HepG2 (cell line): ENCODE measurements around the gene OGG1. TPM values are rescaled to one million over a fixed set of nuclear protein-coding genes. Genes with fewer than 3 reads are reported as not detected.

ENCODE experiments used
- ATAC-seq: fragments of 200-7000 bp; cut with Tn5 transposase; 3 replicates; pipeline ENCODE4 v1.9.1; 2020; ENCODE audit warnings: mild to moderate bottlenecking, moderate library complexity
- BruUV-seq: library from RNA; stranded (reverse); fragments of 400-500 nt; replicated peaks from 2 replicates; lab custom pipeline; 2021; lab: Mats Ljungman, UMichigan
- CTCF ChIA-PET: fragments of 300-600 bp; formaldehyde crosslinking; extraction: SDS; loops from one replicate; lab custom pipeline; 2021; ENCODE audit warnings: low total read pairs, inconsistent platforms, low intra/inter-chr PET ratio; lab: Yijun Ruan, JAX
- POLR2A ChIA-PET: fragments of 350-600 bp; sonication (Branson Sonifier 250); formaldehyde crosslinking; loops from one replicate; lab custom pipeline; 2020; ENCODE audit warnings: antibody characterized with exemption, inconsistent platforms; lab: Yijun Ruan, JAX
- DNase-seq: peaks from one replicate; pipeline ENCODE4 v3.0.0-alpha.2; 2015; ENCODE audit warnings: low spot score
- FAIRE-seq: peaks from 3 replicates; lab custom pipeline; 2011; peaks lifted over from hg19 to GRCh38; lab: Jason Lieb, UNC
- H2AFZ ChIP-seq: one replicate; pipeline ENCODE4 v1.6.1; 2011; ENCODE audit warnings: low read length, inconsistent platforms
- H3K27ac ChIP-seq: fragments of 300-600 bp; 3 replicates; pipeline ENCODE4 v1.8.0; 2011; ENCODE audit warnings: mixed run types, mild to moderate bottlenecking, mixed read lengths, low read length, inconsistent platforms; ENCODE audit not compliant: insufficient read depth; ENCODE audit errors: extremely low read length
- H3K27me3 ChIP-seq, 2 experiments: fragments of 200-600 bp in 1 of 2; 2 replicates in 1 of 2; 3 replicates in 1 of 2; pipeline versions ENCODE4 v1.6.0 to v1.8.0; 2011; ENCODE audit warnings: low read length in 2 of 2, mild to moderate bottlenecking in 2 of 2, moderate library complexity in 2 of 2, inconsistent platforms in 1 of 2; ENCODE audit not compliant: insufficient read depth in 2 of 2, control insufficient read depth in 1 of 2
- H3K36me3 ChIP-seq, 2 experiments: fragments of 200-600 bp in 1 of 2; replicated peaks in 1 of 2; 2 replicates in 1 of 2; 3 replicates in 1 of 2; pipeline versions ENCODE4 v1.5.1 to v1.8.0; 2011; ENCODE audit warnings: low read length in 2 of 2, inconsistent platforms in 1 of 2; ENCODE audit not compliant: insufficient read depth in 2 of 2, control insufficient read depth in 1 of 2
- H3K4me1 ChIP-seq: 2 replicates; pipeline ENCODE4 v1.5.1; 2012; ENCODE audit warnings: low read length, inconsistent platforms; ENCODE audit not compliant: insufficient read depth
- H3K4me2 ChIP-seq: 2 replicates; pipeline ENCODE4 v1.6.0; 2011; ENCODE audit warnings: low read depth, low read length, inconsistent platforms
- H3K4me3 ChIP-seq, 3 experiments: fragments of 200-600 bp in 1 of 3; sonication (generic), shearing (Covaris generic) in 1 of 3; replicated peaks in 1 of 3; 2 replicates each; pipeline ENCODE4 v1.5.1; 2011 to 2016; ENCODE audit warnings: low read length in 3 of 3, inconsistent platforms in 2 of 3, low read depth in 2 of 3, mild to moderate bottlenecking in 2 of 3, control low read depth in 1 of 3, mixed read lengths in 1 of 3; ENCODE audit not compliant: insufficient read depth in 1 of 3
- H3K79me2 ChIP-seq: one replicate; pipeline ENCODE4 v1.6.1; 2011; ENCODE audit warnings: low read length, inconsistent platforms; ENCODE audit not compliant: insufficient read depth
- H3K9ac ChIP-seq: 2 replicates; pipeline ENCODE4 v1.6.0; 2011; ENCODE audit warnings: mild to moderate bottlenecking, low read depth, low read length, inconsistent platforms; ENCODE audit not compliant: insufficient read depth
- H3K9me3 ChIP-seq: 2 replicates; pipeline ENCODE4 v1.5.1; 2012; ENCODE audit warnings: mild to moderate bottlenecking, low read length
- H4K20me1 ChIP-seq: 2 replicates; pipeline ENCODE4 v1.6.0; 2011; ENCODE audit warnings: inconsistent platforms, mild to moderate bottlenecking, low read length, moderate library complexity; ENCODE audit not compliant: insufficient read depth
- ARHGAP35 ChIP-seq: sonication (generic); formaldehyde crosslinking; IDR thresholded peaks from 2 replicates; pipeline ENCODE4 v1.9.0; 2022; ENCODE audit warnings: mild to moderate bottlenecking, inconsistent platforms, moderate library complexity, missing genetic modification reagents, borderline replicate concordance
- ELF4 ChIP-seq: sonication (generic); formaldehyde crosslinking; IDR thresholded peaks from 2 replicates; pipeline ENCODE4 v1.5.0; 2020; ENCODE audit warnings: missing genetic modification reagents, mild to moderate bottlenecking, moderate library complexity, borderline replicate concordance
- GATAD2A ChIP-seq: IDR thresholded peaks from 2 replicates; pipeline ENCODE4 v1.6.1; 2016
- KLF13 ChIP-seq: sonication (generic); formaldehyde crosslinking; IDR thresholded peaks from 2 replicates; pipeline ENCODE4 v1.4.0; 2020; ENCODE audit warnings: mild to moderate bottlenecking, missing genetic modification reagents
- KLF15 ChIP-seq: sonication (generic); formaldehyde crosslinking; IDR thresholded peaks from 2 replicates; pipeline ENCODE4 v1.8.1; 2023; ENCODE audit warnings: borderline replicate concordance, mild to moderate bottlenecking, inconsistent platforms, missing genetic modification reagents, mixed read lengths
- POLR2G ChIP-seq: fragments of 200-400 bp; formaldehyde crosslinking; IDR thresholded peaks from 2 replicates; pipeline ENCODE4 v1.6.1; 2018; ENCODE audit warnings: mild to moderate bottlenecking, low read depth, low read length, moderate library complexity
- ZNF234 ChIP-seq: sonication (generic); formaldehyde crosslinking; conservative IDR thresholded peaks from 2 replicates; pipeline ENCODE4 v1.5.1; 2020; ENCODE audit warnings: mild to moderate bottlenecking, missing genetic modification reagents
- ZNF770 ChIP-seq: sonication (generic); formaldehyde crosslinking; IDR thresholded peaks from 2 replicates; pipeline ENCODE4 v1.5.0; 2020; ENCODE audit warnings: mild to moderate bottlenecking, missing genetic modification reagents
- WGBS: methylation state at CpG from one replicate; pipeline ENCODE4 v1.1.6; 2017; ENCODE audit warnings: low lambda C conversion rate; 5-methylcytosine and 5-hydroxymethylcytosine counted together
- in situ Hi-C: cut with HindIII; loops from 2 replicates; pipeline ENCODE4 v1.10.0; 2017; ENCODE audit warnings: low pct_unique_long_range_greater_than_20kb; ENCODE audit not compliant: extremely low pct_ligation_motif_present
- intact Hi-C: fragments of 100-400 bp; cut with micrococcal nuclease; formaldehyde crosslinking; loops from one replicate; pipeline ENCODE4 v1.10.0; 2022; ENCODE audit not compliant: unreplicated experiment
- polyA plus RNA-seq, 8 experiments: library from polyadenylated mRNA; depleted of rRNA in 3 of 8; stranded (reverse) in 7 of 8; unstranded in 1 of 8; fragments of >200 nt; fragmentation: Illumina TruSeq in 4 of 8; extraction: Trizol in 4 of 8; gene quantifications; 2 replicates each; pipeline versions ENCODE4 v1.2.1 to v1.2.3, GENCODE V29; 2011 to 2016; ENCODE audit warnings: low read depth in 4 of 8, missing spikeins in 1 of 8, mixed read lengths in 1 of 8; ENCODE audit not compliant: insufficient read depth in 1 of 8
- total RNA-seq, 5 experiments: library from RNA; depleted of rRNA; stranded (reverse); fragments of >200 nt; fragmentation: Illumina TruSeq; extraction: Trizol; gene quantifications; 2 replicates each; pipeline ENCODE4 v1.2.3, GENCODE V29; 2016; ENCODE audit warnings: low read depth in 1 of 5

Gene OGG1
- total and polyA plus RNA-seq, 2 of the 13 experiments (the other 11 are each of a cell fraction or from before 2014, with no cell fraction given) = 28.7 to 33.2 TPM

- Histone ChIP-seq H3K4me2 (no peak overlapping the region), H3K27me3 (no peaks in the 10 kb centered on the region), H3K4me1 (peaks cover 5% of the 10 kb centered on the region; the same call in 1 of the 2 replicates), H3K36me3 (peaks cover 50 to 81% of the 10 kb centered on the region in 2 experiments), H2AFZ (no peak overlapping the region), H3K27ac (no peak overlapping the region), H3K79me2 (no peaks in the 10 kb centered on the region), H3K9ac (no peak overlapping the region), H3K9me3 (no peaks in the 10 kb centered on the region), H3K4me3 (no peak overlapping the region), H4K20me1 (no peaks in the 10 kb centered on the region)
- 97% methylated on average over 13 of the region's 13 CpGs for WGBS
- DNase-seq (no peak), ATAC-seq (no peak), FAIRE-seq (no peak)
- ChIA-PET POLR2A (no interaction called here), CTCF (no interaction called here)
- in situ Hi-C loops (no loop called here), intact Hi-C loops (no loop called here)
- no TSS peak for BruUV-seq
- no peak for TF ChIP-seq ELF4 (CRISPR knock-in tag)
- no peak for TF ChIP-seq POLR2G
- no peak for TF ChIP-seq ZNF234 (CRISPR knock-in tag)
- no peak for TF ChIP-seq ZNF770 (CRISPR knock-in tag)
- TF ChIP-seq GATAD2A (CRISPR knock-in tag) = no peak
- no peak for TF ChIP-seq ARHGAP35
- no peak for TF ChIP-seq KLF13 (CRISPR knock-in tag)
- TF ChIP-seq KLF15 (CRISPR knock-in tag) = no peak
These were observed 5.6 kb upstream of the OGG1 start for GRCh38 chr3:9744162-9744561.
